ENCODE measurements around the gene TNNC1. TPM values are rescaled to one million over a fixed set of nuclear protein-coding genes. Genes with fewer than 3 reads are reported as not detected.

TNNC1 gene
- total RNA-seq, 1 experiment from 2014 or later = 5.6 TPM

GRCh38 chr3:52433328-52433995, 20.4 kb downstream of the TNNC1 start:
- POLR2A ChIA-PET = interaction anchor here (0.5 kb wide), 1 partner anchor 461 kb away, joined by 4 read pairs; no protein-coding TSS in a partner anchor
- no peaks in the 10 kb centered on the region for H3K27me3 Mint-ChIP-seq (ENCODE audit: low read depth)
- DNase-seq (ENCODE audit: low spot score) (no peak), ATAC-seq (no peak)
- CTCF ChIA-PET = interaction anchor here (0.6 to 4.9 kb wide), 3 partner anchors 12 to 48 kb away, joined by 3 to 43 read pairs (median 6); partner anchors contain the start of gene SEMA3G
- H3K36me3 Mint-ChIP-seq = no peaks in the 10 kb centered on the region
- H3K4me3 Mint-ChIP-seq = no peak overlapping the region
- H3K9me3 Mint-ChIP-seq = no peaks in the 10 kb centered on the region
- H3K4me1 Mint-ChIP-seq = peaks cover 8% of the 10 kb centered on the region; the same call in 1 of the 2 replicates
- no peak overlapping the region; the same call in 1 of the 2 replicates for H3K27ac Mint-ChIP-seq
- TF ChIP-seq ZSCAN18 (CRISPR knock-in tag; IDR thresholded peaks at IDR 0.05) (no peak), CTCF (IDR thresholded peaks at IDR 0.05) (no peak), TP53 (CRISPR knock-in tag; IDR thresholded peaks at IDR 0.05) (no peak), EMX1 (CRISPR knock-in tag; IDR thresholded peaks at IDR 0.05) (no peak), MXD4 (CRISPR knock-in tag; IDR thresholded peaks at IDR 0.05; ENCODE audit: borderline replicate concordance) (no peak), ELF4 (CRISPR knock-in tag; IDR thresholded peaks at IDR 0.05; ENCODE audit: low read depth) (no peak), ATF3 (CRISPR knock-in tag; conservative IDR thresholded peaks at IDR 0.05) (no peak), SMAD4 (CRISPR knock-in tag; IDR thresholded peaks at IDR 0.05) (no peak), NFYB (CRISPR knock-in tag; conservative IDR thresholded peaks at IDR 0.05; ENCODE audit: low read depth) (no peak), STAT6 (CRISPR knock-in tag; conservative IDR thresholded peaks at IDR 0.05; ENCODE audit: low read depth) (no peak)

- no peaks in the 10 kb centered on the region for H3K27me3 Mint-ChIP-seq (ENCODE audit: low read depth)
- no peaks in the 10 kb centered on the region for H3K36me3 Mint-ChIP-seq
- ATAC-seq = no peak
- no peak overlapping the region for H3K4me3 Mint-ChIP-seq
- no peaks in the 10 kb centered on the region for H3K9me3 Mint-ChIP-seq
- no peak for DNase-seq (ENCODE audit: low spot score)
- no peak overlapping the region; the same call in 1 of the 2 replicates for H3K27ac Mint-ChIP-seq
- POLR2A ChIA-PET = no interaction called here
- CTCF ChIA-PET = interaction anchor here (1.2 to 4.9 kb wide), 3 partner anchors 13 to 47 kb away, joined by 5 to 43 read pairs (median 8); partner anchors contain the start of gene SEMA3G
- peaks cover 8% of the 10 kb centered on the region; the same call in 1 of the 2 replicates for H3K4me1 Mint-ChIP-seq
- no peak for TF ChIP-seq TEAD4 (CRISPR knock-in tag; IDR thresholded peaks at IDR 0.05)
- TF ChIP-seq SP1 (CRISPR knock-in tag; conservative IDR thresholded peaks at IDR 0.05) = no peak
- TF ChIP-seq EMX1 (CRISPR knock-in tag; IDR thresholded peaks at IDR 0.05) = no peak
- no peak for TF ChIP-seq MYBL2 (CRISPR knock-in tag; IDR thresholded peaks at IDR 0.05)
- no peak for TF ChIP-seq ZNF423 (CRISPR knock-in tag; IDR thresholded peaks at IDR 0.05)
- no peak for TF ChIP-seq SMAD3 (CRISPR knock-in tag; IDR thresholded peaks at IDR 0.05; ENCODE audit: borderline replicate concordance)
- TF ChIP-seq JUN (CRISPR knock-in tag; IDR thresholded peaks at IDR 0.05) = no peak
- no peak for TF ChIP-seq MXD4 (CRISPR knock-in tag; IDR thresholded peaks at IDR 0.05; ENCODE audit: borderline replicate concordance)
- no peak for TF ChIP-seq PREB (CRISPR knock-in tag; IDR thresholded peaks at IDR 0.05; ENCODE audit: borderline replicate concordance)
- no peak for TF ChIP-seq CREB1 (CRISPR knock-in tag; IDR thresholded peaks at IDR 0.05)
- no peak for TF ChIP-seq ZNF232 (CRISPR knock-in tag; IDR thresholded peaks at IDR 0.05)
- TF ChIP-seq JAZF1 (CRISPR knock-in tag; IDR thresholded peaks at IDR 0.05) = no peak
- no peak for TF ChIP-seq GABPB1 (CRISPR knock-in tag; IDR thresholded peaks at IDR 0.05)
- TF ChIP-seq ATF6 (CRISPR knock-in tag; IDR thresholded peaks at IDR 0.05) = no peak
- TF ChIP-seq ZNF416 (CRISPR knock-in tag; IDR thresholded peaks at IDR 0.05) = no peak
- TF ChIP-seq RORB (CRISPR knock-in tag; IDR thresholded peaks at IDR 0.05) = no peak
- TF ChIP-seq SMAD4 (CRISPR knock-in tag; IDR thresholded peaks at IDR 0.05) = no peak
Measured at GRCh38 chr3:52432691-52433141, 21.1 kb downstream of the TNNC1 start.

All from WTC11 (cell line).